MM.1S (cell line): ENCODE data around the gene OSBPL8.

Source experiments
- DNase-seq: peaks from one replicate; pipeline ENCODE4 v3.0.0-alpha.2; 2015
- H2AFZ ChIP-seq: fragments of 300-600 bp; sonication (generic); 2 replicates; pipeline ENCODE4 v1.6.0; 2016; ENCODE audit warnings: antibody characterized with exemption, low read length
- H3F3A ChIP-seq: fragments of 300-600 bp; sonication (generic); 2 replicates; pipeline ENCODE4 v1.6.1; 2016; ENCODE audit warnings: mild to moderate bottlenecking, antibody characterized with exemption, low read length, moderate library complexity, mixed read lengths; ENCODE audit not compliant: insufficient read depth
- H3K27ac ChIP-seq: fragments of 300-600 bp; sonication (generic); 2 replicates; pipeline ENCODE4 v1.5.1; 2016; ENCODE audit warnings: mild to moderate bottlenecking, low read length
- H3K27me3 ChIP-seq: fragments of 300-600 bp; sonication (generic); replicated peaks from 2 replicates; pipeline ENCODE4 v1.6.0; 2016; ENCODE audit warnings: low read length; ENCODE audit not compliant: insufficient read depth
- H3K36me3 ChIP-seq: fragments of 300-600 bp; sonication (generic); replicated peaks from 2 replicates; pipeline ENCODE4 v1.6.1; 2016; ENCODE audit warnings: mild to moderate bottlenecking, low read length, mixed read lengths; ENCODE audit not compliant: insufficient read depth
- H3K4me1 ChIP-seq: fragments of 300-600 bp; sonication (generic); 2 replicates; pipeline ENCODE4 v1.6.1; 2016; ENCODE audit warnings: low read length, mixed read lengths
- H3K4me2 ChIP-seq: fragments of 300-600 bp; sonication (generic); 2 replicates; pipeline ENCODE4 v1.6.0; 2016; ENCODE audit warnings: low read depth, low read length
- H3K4me3 ChIP-seq: fragments of 300-600 bp; sonication (generic); 2 replicates; pipeline ENCODE4 v1.5.1; 2016; ENCODE audit warnings: low read length, mixed read lengths
- H3K79me2 ChIP-seq: fragments of 300-600 bp; sonication (generic); 2 replicates; pipeline ENCODE4 v1.6.1; 2016; ENCODE audit warnings: mixed run types, low read length, mixed read lengths
- H3K9ac ChIP-seq: fragments of 300-600 bp; sonication (generic); 2 replicates; pipeline ENCODE4 v1.6.1; 2016; ENCODE audit warnings: low read length, mixed read lengths
- H3K9me2 ChIP-seq: fragments of 300-600 bp; sonication (generic); replicated peaks from 2 replicates; pipeline ENCODE4 v1.6.1; 2016; ENCODE audit warnings: mild to moderate bottlenecking, low read length, mixed read lengths; ENCODE audit not compliant: insufficient read depth
- H3K9me3 ChIP-seq: fragments of 300-600 bp; sonication (generic); replicated peaks from 2 replicates; pipeline ENCODE4 v1.6.1; 2016; ENCODE audit warnings: mild to moderate bottlenecking, low read length, mixed read lengths; ENCODE audit not compliant: insufficient read depth
- H4K20me1 ChIP-seq: fragments of 300-600 bp; sonication (generic); 2 replicates; pipeline ENCODE4 v1.6.1; 2016; ENCODE audit warnings: mild to moderate bottlenecking, low read length, moderate library complexity, mixed read lengths; ENCODE audit not compliant: insufficient read depth
- EZH2 ChIP-seq: fragments of 300-600 bp; sonication (generic); optimal IDR thresholded peaks from 2 replicates; pipeline ENCODE3; 2017; ENCODE audit warnings: low read depth, mild to moderate bottlenecking, antibody characterized with exemption, low read length, mixed read lengths
- EZH2phosphoT487 ChIP-seq: fragments of 300-600 bp; sonication (generic); IDR thresholded peaks from 2 replicates; pipeline ENCODE4 v1.6.1; 2018; ENCODE audit warnings: antibody characterized with exemption, low read length
- TF ChIP-seq, protein P1 (sequence below): fragments of 300-600 bp; sonication (generic); IDR thresholded peaks from 2 replicates; pipeline ENCODE4 v1.5.1; 2016; ENCODE audit warnings: antibody characterized with exemption, low read length, mixed read lengths

OSBPL8 gene

DNA sequence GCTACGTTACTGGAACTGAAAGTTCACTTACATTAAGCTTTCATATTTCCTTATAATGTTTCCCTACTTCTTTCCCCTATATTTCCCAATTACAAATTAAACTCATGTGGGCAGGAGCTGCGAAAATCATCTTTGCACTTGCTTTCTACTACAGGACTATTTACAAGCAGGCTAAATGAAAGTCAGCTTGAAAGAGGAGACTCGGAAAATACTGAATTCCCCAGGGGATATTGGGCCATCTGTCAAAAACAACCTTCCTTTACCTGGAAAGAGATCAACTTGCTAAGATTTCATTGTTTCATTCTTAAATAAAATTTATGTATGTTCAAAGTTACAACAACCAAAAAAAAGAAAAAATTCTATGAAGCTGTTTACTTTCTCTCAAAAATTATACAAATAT lies 118.6 kb downstream of the OSBPL8 start:
- H3K9me2 ChIP-seq: no peaks in the 10 kb centered on the region
- H3K9ac ChIP-seq: no peak overlapping the region
- H4K20me1 ChIP-seq: no peaks in the 10 kb centered on the region
- H3F3A ChIP-seq: no peaks in the 10 kb centered on the region
- no peak overlapping the region for H3K4me3 ChIP-seq
- no peaks in the 10 kb centered on the region for H3K36me3 ChIP-seq
- H3K4me1 ChIP-seq: no peaks in the 10 kb centered on the region
- no peak overlapping the region for H3K4me2 ChIP-seq
- H3K79me2 ChIP-seq: peaks cover 8% of the 10 kb centered on the region; the same call in 1 of the 2 replicates
- no peaks in the 10 kb centered on the region for H3K27me3 ChIP-seq
- no peaks in the 10 kb centered on the region for H3K9me3 ChIP-seq
- H2AFZ ChIP-seq: no peak overlapping the region
- H3K27ac ChIP-seq: no peak overlapping the region
- no peak for TF ChIP-seq EZH2phosphoT487
- no peak for TF ChIP-seq EZH2
- TF ChIP-seq, protein P1, sequence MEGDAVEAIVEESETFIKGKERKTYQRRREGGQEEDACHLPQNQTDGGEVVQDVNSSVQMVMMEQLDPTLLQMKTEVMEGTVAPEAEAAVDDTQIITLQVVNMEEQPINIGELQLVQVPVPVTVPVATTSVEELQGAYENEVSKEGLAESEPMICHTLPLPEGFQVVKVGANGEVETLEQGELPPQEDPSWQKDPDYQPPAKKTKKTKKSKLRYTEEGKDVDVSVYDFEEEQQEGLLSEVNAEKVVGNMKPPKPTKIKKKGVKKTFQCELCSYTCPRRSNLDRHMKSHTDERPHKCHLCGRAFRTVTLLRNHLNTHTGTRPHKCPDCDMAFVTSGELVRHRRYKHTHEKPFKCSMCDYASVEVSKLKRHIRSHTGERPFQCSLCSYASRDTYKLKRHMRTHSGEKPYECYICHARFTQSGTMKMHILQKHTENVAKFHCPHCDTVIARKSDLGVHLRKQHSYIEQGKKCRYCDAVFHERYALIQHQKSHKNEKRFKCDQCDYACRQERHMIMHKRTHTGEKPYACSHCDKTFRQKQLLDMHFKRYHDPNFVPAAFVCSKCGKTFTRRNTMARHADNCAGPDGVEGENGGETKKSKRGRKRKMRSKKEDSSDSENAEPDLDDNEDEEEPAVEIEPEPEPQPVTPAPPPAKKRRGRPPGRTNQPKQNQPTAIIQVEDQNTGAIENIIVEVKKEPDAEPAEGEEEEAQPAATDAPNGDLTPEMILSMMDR: no peak
- DNase-seq: no peak

DNA sequence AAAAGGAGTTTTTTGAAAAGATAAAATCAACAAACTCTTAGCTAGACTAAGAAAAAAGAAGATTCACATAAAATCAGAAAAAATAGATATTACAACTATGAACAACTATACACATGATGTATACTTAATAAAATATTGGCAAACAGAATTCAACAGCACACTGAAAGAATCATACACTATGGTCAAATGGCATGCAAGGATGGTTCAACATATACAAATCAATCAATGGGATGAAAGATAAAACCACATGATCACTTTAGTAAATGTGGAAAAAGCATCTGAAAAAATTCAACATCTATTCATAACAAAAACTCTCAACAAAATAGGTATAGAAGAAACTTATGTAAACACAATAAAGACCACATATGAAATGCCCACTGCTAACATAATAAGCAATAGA lies 126.8 kb downstream of the OSBPL8 start:
- H3K9me2 ChIP-seq: no peaks in the 10 kb centered on the region
- H3K9ac ChIP-seq: no peak overlapping the region
- no peaks in the 10 kb centered on the region for H3K9me3 ChIP-seq
- H3K4me2 ChIP-seq: no peak overlapping the region
- peaks cover 27% of the 10 kb centered on the region for H3K79me2 ChIP-seq
- H3K27me3 ChIP-seq: no peaks in the 10 kb centered on the region
- no peaks in the 10 kb centered on the region for H3K4me1 ChIP-seq
- H3F3A ChIP-seq: no peaks in the 10 kb centered on the region
- H2AFZ ChIP-seq: no peak overlapping the region
- H3K36me3 ChIP-seq: no peaks in the 10 kb centered on the region
- no peak for TF ChIP-seq EZH2
- TF ChIP-seq, protein P1: no peak
- H4K20me1 ChIP-seq: no peaks in the 10 kb centered on the region
- no peak overlapping the region for H3K27ac ChIP-seq
- H3K4me3 ChIP-seq: no peak overlapping the region
- no peak for DNase-seq

DNA sequence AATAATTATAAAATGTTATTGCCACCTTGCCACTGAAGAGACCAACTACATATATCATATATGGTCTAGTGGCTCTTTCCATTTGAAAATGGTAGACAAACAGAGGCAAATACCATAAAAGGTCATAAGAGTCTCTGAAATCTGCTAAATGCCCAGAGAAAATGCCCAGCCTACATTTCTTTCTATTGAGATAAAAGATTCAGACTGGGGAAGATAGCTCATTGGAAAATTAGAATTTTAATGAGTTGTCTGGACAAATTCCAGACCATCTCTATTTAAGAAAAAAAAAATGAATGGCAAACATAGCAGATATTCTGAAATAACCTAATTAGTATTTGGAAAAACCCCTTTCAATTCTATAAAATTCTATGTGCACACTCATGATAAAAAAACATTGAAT lies 131.5 kb downstream of the OSBPL8 start:
- H3K27me3 ChIP-seq: no peaks in the 10 kb centered on the region
- H4K20me1 ChIP-seq: no peaks in the 10 kb centered on the region
- TF ChIP-seq EZH2phosphoT487 (no peak), EZH2 (no peak)
- TF ChIP-seq, protein P1: no peak
- H3K79me2 ChIP-seq: peaks cover 31% of the 10 kb centered on the region
- no peaks in the 10 kb centered on the region for H3K9me2 ChIP-seq
- H3K4me3 ChIP-seq: no peak overlapping the region
- no peak overlapping the region for H3K27ac ChIP-seq
- no peak overlapping the region for H3K9ac ChIP-seq
- no peaks in the 10 kb centered on the region for H3K9me3 ChIP-seq
- H3K4me2 ChIP-seq: no peak overlapping the region
- H3K36me3 ChIP-seq: no peaks in the 10 kb centered on the region
- DNase-seq: no peak
- no peak overlapping the region for H2AFZ ChIP-seq
- H3K4me1 ChIP-seq: no peaks in the 10 kb centered on the region
- no peaks in the 10 kb centered on the region for H3F3A ChIP-seq
